Measurements from ENCODE around the gene BEX4. TPM values are rescaled to one million over a fixed set of nuclear protein-coding genes. Genes with fewer than 3 reads are reported as not detected.
"Not testable (repeated sequence)": the region's sequence is repeated elsewhere in the genome, so short reads cannot be mapped to it uniquely, and the experiment has no call there.

BEX4 gene
- polyA plus RNA-seq, 1 donor, result 144 TPM

DNA sequence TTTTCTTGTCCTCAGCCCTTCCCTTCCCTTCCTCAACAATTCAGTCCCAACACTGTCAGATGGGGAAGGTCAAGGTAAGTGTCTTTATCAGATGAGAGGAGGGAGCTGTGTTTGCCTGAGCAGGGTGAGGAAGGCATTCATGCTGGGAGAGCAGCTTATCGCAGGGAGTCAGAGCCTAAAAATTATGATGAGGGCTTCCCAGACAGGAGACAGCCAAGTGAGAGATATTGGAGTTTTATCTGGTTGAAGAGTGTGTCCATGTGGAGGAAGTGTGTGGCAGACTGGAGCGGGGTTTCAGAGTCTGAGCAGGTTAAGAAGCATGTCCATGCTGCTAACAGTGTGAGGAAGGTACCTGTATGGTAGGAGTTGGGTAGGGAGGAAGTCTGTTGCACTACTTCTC is 18.4 kb downstream of the BEX4 start:
- DNase-seq, result no peak

DNA sequence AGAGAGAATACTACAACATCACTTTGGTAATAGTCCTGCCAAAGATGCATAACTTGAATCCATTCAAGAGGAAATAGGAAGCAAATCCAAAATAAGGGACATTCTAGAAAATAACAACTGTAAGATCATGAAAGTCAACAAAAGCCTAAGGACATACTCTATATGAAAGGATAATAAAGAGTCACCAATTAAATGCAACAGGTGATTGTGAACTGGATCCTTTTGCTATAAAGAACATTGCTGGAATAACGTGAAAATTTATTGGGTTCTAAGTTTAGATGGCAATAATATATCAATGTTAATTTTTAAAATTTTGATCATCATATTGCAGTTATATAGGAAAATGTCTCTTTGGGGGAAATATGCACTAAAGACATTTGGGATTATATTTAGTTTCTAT is 20.0 kb downstream of the BEX4 start:
- no peak for DNase-seq

DNA sequence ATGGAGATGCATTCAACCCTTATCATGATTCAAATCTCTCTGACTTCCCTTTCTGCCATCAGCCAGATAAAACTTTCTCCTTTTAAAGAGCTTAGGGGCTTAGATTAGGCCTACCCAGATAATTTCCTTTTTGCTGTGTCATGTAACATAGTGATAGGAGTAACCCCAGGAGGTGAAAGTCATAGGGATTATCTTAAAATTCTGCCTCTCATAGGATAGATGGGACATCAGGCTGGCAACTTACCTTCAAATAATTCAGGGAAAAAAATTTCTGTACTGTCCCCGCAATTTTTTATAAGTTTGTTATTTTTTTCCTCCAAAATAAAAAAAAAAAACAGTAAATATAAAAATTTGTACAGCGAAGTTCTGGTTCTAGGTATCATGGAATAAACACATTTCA is 20.7 kb downstream of the BEX4 start:
- DNase-seq, result not testable (repeated sequence)

DNA sequence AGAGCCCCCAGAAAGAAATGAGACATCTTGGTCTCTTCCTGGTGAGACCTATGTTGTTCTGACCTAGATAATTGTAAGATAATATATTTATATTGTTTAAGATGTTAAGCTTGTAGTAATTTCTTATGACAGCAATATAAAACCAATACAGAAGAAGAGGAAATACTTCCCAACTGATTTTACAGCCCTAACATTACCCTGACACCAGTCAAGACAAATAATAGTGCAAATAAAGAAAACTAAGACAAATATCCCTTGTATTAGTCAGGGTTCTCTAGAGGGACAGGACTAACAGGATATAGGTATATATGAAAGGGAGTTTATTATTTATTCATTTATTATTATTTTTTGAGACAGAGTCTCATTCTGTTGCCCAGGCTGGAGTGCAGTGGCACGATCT is 21.4 kb downstream of the BEX4 start:
- no peak for DNase-seq

DNA sequence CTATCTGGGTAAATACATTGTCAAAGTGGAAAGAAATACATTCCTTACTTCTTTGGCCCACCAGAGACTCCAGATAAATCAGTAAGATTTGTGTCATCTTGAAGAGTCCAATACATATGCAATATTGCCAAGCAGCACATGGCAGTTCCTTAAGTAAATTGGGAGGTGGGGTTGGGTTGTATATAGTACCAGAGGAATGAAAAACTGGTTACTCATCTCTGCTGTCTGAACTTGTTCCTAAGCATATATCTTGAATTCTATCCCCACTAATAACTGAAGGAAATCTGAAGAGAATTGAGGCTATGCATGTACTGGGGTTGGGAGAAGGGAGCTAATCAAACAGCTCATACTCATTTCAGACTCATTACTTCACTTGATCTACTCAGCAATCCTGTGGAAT is 25.2 kb downstream of the BEX4 start:
- DNase-seq, result no peak

DNA sequence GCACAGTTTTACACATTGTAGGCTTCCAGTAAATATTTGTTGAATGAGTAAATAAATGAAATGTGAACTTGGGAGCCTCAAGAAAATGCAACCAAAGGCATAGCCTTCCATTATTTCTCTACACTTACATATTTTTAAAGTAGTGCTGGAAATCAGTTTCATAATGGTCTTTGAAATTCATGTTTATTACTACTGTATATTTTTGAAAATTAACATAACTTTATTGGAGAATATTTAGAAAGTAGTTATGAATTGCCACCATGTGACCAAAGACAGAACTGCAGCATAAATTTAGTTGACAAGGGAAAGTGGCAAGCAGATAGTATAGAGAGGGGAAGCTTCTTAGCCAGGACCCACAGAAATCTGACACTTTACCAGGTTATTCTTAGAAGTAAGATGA is 33.6 kb downstream of the BEX4 start:
- no peak for DNase-seq

DNA sequence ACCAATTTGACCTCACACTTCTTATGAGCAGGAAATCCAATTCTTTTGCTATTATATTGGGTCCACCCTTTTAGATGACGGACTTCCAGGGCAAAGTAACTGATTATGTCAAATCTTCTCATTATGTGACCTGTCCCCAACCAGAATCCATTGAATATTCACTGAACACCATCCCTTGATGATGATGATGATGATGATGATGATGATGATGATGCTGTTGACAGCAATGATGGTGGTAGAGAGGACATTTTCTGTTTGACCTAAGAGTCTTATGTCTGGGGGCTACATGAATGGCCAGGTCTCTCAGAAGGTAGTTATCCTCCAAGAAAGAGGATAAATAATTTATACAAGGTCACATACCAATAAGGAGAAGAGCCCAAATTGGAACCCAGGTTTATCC is 34.9 kb downstream of the BEX4 start:
- DNase-seq, result no peak

DNA sequence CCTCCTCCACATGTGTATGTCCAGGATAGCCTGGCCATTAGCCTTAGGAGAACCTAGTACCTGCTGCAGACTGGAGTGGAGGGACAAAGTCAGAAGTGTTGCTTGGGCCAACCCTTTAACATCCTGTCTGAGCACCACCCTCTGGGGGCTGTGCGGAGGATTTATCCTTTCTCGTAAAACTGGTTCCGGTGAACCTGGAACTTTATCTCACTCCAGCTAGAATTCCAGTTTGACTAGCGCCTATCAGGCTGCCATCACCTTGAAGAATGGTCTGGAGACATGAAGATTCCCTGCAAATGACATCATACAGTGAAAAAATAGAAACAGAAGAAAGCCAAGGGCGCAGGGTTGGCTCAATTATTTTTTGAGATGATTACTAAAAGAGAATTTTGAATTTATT is 36.1 kb downstream of the BEX4 start:
- DNase-seq, result peak; percentile 27

DNA sequence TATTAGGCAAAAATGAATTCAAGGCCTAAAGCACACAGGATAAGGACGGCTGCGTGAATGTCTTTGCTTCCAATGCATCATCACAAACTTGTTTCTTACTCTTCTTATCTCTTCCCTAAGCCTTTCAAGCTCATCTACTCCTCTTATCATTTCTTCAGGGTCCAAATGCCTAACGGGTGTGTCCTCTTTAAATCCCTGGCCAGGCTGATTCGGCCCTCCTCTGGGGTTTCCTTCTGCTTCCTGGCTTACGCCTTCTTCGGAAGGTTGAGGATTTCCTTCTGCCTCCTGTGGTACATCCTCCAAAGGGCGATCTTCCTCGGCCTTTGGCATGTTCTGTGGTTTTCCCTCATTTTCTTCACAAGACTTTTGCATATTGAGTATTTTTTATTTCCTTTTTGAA is 38.7 kb downstream of the BEX4 start:
- DNase-seq, result peak; percentile 5

DNA sequence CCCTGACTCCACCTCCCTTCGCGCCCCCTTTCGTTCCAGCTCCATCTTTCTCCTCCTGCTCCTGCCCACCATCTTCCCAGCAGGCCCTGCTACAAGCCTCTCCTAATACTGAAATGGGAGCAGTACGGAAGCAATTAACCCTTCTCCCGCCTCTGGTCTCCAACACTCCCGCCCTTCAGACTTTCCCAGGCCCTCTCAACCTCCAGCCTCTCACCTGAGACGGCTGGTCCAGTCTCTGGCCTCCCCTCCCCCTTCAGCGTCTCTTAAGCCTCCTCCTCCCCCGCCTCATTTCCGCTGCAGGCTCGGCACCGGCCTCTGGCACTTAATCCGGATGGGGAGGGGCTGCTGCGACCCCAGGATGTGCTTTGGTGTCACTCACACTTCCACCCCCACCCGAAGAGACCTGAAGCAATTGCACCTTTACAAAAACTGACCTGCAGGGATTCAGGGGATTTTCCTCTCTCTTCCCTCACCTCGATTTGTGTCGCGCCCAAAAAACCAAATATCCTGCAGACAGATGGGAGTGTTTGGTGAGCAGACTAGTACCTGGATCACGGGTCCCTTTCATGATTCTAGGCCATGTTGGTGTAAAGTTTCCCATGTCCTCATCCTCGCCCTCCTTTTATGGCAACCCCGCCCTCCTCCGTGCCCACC is 39.4 kb downstream of the BEX4 start:
- peak; percentile 88 for DNase-seq

DNA sequence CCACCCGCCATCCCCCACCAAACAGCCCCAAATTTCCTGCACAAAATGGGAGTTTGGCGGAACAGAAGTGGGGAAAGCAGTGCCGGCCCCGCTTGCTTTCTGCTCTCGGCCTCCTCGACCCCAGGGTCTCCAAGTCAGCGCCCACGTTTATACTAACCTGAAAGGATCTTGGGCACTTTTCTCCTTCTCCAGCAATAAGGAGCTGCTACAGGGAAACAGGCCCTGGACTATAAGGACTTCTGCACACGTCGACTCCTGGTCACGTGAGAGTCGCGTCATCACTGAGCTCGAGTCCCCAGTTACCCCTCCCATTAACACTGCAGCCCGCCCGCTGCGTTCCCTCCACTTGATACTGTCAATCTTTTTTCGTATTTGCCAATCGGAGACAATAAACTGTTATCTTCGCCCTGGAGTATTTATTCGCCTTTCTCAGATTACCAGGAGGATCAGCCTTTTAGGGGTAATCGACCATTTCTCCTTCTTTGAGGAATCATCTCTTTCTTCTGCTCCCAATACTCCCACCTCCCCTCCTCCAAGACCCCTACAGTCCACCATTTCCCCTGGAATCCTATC is 40.1 kb downstream of the BEX4 start, which contains the start of gene TCEAL8:
TCEAL8 (minus strand) TSS at position 235 of the 573 bp plus-strand sequence. CDS start 1,176 bp downstream, outside the sequence.
- DNase-seq, result peak; percentile 84

DNA sequence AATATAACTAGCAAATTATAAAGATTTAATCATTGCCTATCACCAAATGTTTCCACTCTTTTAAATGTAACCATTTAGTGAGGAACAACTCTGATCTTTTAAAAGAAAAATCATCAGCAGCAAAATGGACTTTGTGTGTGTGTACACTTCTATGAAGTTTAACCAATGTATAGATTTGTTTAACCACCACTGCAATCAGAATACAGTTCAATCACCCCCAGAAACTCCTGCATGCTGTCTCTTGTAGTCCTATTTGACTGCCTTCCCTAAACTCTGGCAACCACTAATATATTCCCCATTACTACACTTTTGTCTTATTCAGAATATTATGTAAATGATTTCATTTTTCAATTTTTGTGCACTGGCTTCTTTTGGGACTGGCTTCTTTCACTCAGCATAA is 41.7 kb downstream of the BEX4 start:
- DNase-seq, result no peak

DNA sequence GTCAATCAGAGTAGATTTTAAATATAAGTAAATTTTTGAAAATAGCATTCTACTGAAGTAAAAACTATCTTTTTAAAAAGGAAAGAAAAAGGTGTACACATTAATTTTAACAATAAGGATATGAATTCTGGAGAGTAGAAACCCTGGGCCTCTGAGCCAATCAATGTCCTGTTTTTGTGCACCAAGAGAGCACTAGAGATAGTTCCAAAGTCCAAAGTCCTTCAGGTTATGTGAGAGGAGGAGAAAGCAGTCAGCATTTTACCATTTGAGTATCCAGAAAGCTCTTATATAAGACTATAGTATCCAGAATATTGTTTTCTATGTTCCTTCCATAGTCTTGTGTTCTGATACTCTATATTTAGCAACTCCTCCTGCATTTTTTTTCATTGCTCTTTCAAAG is 43.4 kb downstream of the BEX4 start:
- no peak for DNase-seq

Other genes starting within 250 kb of the BEX4 start
- gene BEX1, start 150.9 kb upstream of the BEX4 start, polyA plus RNA-seq (ENCODE audit: insufficient read length), result 60.3 TPM
- gene NXF3, start 122.0 kb upstream of the BEX4 start, polyA plus RNA-seq (ENCODE audit: insufficient read length), result 0.33 TPM
- gene TCEAL8, start 40.0 kb downstream of the BEX4 start, polyA plus RNA-seq (ENCODE audit: insufficient read length), result 141 TPM
- gene TCEAL5, start 61.6 kb downstream of the BEX4 start, polyA plus RNA-seq (ENCODE audit: insufficient read length), result 14.6 TPM
- gene BEX2, start 95.9 kb downstream of the BEX4 start, polyA plus RNA-seq (ENCODE audit: insufficient read length), result 93.2 TPM
- gene TCEAL7, start 115.1 kb downstream of the BEX4 start, polyA plus RNA-seq (ENCODE audit: insufficient read length), result 37.6 TPM
- 197 TPM for gene TCEAL9, start 141.4 kb downstream of the BEX4 start, polyA plus RNA-seq (ENCODE audit: insufficient read length)
- gene BEX3, start 161.4 kb downstream of the BEX4 start, polyA plus RNA-seq (ENCODE audit: insufficient read length), result 517 TPM